Uterus (tissue), 4 donors: ENCODE data around the gene BANF2. TPM values are rescaled to one million over a fixed set of nuclear protein-coding genes. Genes with fewer than 3 reads are reported as not detected.

ENCODE experiments used
- DNase-seq, 2 donors: peaks; one replicate each; pipeline ENCODE4 v3.0.0-alpha.2; 2019 to 2020
- H3K27ac ChIP-seq, 2 donors: fragments of 200-600 bp; sonication (generic); 1 replicate in 1 of 2; 2 replicates in 1 of 2; pipeline ENCODE4 v1.5.1; 2016 to 2018
- H3K27me3 ChIP-seq, 2 donors: fragments of 200-600 bp; sonication (generic); one replicate each; pipeline ENCODE4 v1.5.1; 2018 to 2019; ENCODE audit warnings: control low read depth in 1 of 2
- H3K36me3 ChIP-seq, 2 donors: fragments of 200-600 bp; sonication (generic); one replicate each; pipeline ENCODE4 v1.5.1; 2019; ENCODE audit warnings: control low read depth in 1 of 2
- H3K4me1 ChIP-seq, 2 donors: fragments of 200-600 bp; sonication (generic); one replicate each; pipeline ENCODE4 v1.5.1; 2018 to 2019; ENCODE audit warnings: control low read depth in 1 of 2
- H3K4me3 ChIP-seq, 2 donors: fragments of 200-600 bp; sonication (generic); 1 replicate in 1 of 2; 2 replicates in 1 of 2; pipeline ENCODE4 v1.5.1; 2018 to 2019; ENCODE audit warnings: mild to moderate bottlenecking in 1 of 2
- H3K9me3 ChIP-seq, 2 donors: fragments of 200-600 bp; sonication (generic); one replicate each; pipeline ENCODE4 v1.5.1; 2019; ENCODE audit warnings: control low read depth in 1 of 2
- POLR2A ChIP-seq, 2 donors: fragments of 450-650 bp; IDR thresholded peaks; one replicate each; pipeline ENCODE4 v1.6.1; 2016; ENCODE audit warnings: antibody characterized with exemption in 2 of 2, mild to moderate bottlenecking in 1 of 2, moderate library complexity in 1 of 2
- intact Hi-C: fragments of 100-400 bp; cut with DNase I; formaldehyde crosslinking; loops from one replicate; pipeline ENCODE4 v1.15.1; 2023; ENCODE audit warnings: low total_unique reads
- total RNA-seq, 4 donors: library from RNA; depleted of rRNA in 3 of 4; stranded (reverse); fragments of >200 nt in 3 of 4; gene quantifications; one replicate each; pipeline versions ENCODE4 v1.1.0 to v1.2.4, GENCODE V29; 2014 to 2023
- TF ChIP-seq, protein P1 (sequence below), 4 experiments: fragments of 200-600 bp in 2 of 4; fragments of 450-650 bp in 2 of 4; sonication (generic) in 2 of 4; IDR thresholded peaks; one replicate each; pipeline ENCODE4 v1.5.1; 2016 to 2019; ENCODE audit warnings: antibody characterized with exemption in 4 of 4, mild to moderate bottlenecking in 2 of 4, moderate library complexity in 1 of 4
- donor health status: DM: yes; HTN: yes; CAD: no.

The BANF2 gene
- total RNA-seq, 4 donors from 2014 or later, result not detected

DNA sequence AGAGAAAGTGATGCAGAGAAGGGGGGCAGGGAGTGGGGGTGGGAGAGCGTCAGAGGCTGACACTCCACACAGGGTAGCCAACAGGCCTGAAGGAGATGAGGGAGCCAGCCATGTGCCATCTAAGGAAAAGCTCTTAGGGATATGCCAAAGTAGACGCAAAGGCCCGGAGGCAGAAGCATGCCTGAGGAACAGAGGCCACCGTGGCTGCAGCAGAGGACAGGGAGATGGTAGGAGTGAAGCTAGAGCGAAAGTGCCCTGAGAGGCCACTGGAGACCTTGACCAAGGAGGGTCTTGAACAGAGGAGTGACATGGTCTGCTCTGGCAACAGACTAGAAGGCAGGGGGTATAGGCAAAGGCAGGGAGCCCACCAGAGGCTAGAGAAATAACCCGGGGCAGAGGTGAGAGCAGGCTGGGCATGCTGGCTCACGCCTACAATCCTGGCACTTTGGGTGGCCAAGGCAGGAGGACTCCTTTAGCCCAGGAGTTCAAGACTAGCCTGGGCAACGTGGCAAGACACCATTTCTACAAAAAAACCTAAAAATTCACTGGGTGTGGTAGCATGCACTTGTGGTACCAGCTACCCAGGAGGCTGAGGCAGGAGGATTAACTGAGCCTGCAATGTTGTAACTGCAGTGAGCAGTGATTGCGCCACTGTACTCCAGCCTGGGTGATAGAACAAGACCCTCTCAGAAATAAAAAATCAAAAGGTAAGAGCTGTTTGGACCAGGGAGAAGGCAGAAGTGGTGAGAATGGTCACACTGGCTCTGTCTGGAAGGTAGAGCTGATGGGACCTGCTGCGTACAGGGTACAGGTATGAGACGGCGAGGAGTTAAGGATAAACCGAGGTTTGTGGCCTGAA lies 24.0 kb upstream of the BANF2 start:
- H3K9me3 ChIP-seq, result no peaks in the 10 kb centered on the region
- H3K27ac ChIP-seq, result no peak overlapping the region
- intact Hi-C loops, result no loop called here
- H3K36me3 ChIP-seq, result no peaks in the 10 kb centered on the region
- TF ChIP-seq, protein P1, sequence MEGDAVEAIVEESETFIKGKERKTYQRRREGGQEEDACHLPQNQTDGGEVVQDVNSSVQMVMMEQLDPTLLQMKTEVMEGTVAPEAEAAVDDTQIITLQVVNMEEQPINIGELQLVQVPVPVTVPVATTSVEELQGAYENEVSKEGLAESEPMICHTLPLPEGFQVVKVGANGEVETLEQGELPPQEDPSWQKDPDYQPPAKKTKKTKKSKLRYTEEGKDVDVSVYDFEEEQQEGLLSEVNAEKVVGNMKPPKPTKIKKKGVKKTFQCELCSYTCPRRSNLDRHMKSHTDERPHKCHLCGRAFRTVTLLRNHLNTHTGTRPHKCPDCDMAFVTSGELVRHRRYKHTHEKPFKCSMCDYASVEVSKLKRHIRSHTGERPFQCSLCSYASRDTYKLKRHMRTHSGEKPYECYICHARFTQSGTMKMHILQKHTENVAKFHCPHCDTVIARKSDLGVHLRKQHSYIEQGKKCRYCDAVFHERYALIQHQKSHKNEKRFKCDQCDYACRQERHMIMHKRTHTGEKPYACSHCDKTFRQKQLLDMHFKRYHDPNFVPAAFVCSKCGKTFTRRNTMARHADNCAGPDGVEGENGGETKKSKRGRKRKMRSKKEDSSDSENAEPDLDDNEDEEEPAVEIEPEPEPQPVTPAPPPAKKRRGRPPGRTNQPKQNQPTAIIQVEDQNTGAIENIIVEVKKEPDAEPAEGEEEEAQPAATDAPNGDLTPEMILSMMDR (IDR thresholded peaks at IDR 0.05), result no peak
- no peak for TF ChIP-seq POLR2A (IDR thresholded peaks at IDR 0.05)
- no peak overlapping the region for H3K4me3 ChIP-seq
- no peak for DNase-seq
- peaks cover 0 to 18% of the 10 kb centered on the region in 2 donors for H3K4me1 ChIP-seq
- H3K27me3 ChIP-seq, result no peaks in the 10 kb centered on the region

DNA sequence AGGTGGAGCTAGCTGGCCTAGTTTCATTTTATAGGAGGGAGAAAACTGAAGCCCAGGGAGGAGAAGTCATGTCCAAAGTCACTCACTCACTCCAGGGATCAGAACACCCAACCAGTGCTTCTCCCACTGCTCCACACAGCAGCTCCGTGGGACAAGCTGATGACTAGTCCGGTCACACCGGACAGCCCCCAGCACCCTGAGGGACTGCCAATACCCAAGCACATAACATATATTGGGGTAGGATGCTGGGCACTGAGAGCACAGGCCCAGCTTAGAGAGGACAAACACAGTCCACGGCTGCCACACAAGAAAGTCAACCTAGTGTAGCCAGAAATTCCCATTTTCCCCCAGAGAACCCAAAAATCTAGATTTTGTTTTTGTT lies 23.4 kb upstream of the BANF2 start:
- intact Hi-C loops, result no loop called here
- Histone ChIP-seq H3K36me3 (no peaks in the 10 kb centered on the region), H3K27me3 (no peaks in the 10 kb centered on the region), H3K4me1 (peaks cover 0 to 18% of the 10 kb centered on the region in 2 donors), H3K27ac (no peak overlapping the region), H3K4me3 (no peak overlapping the region), H3K9me3 (no peaks in the 10 kb centered on the region)
- DNase-seq, result no peak
- TF ChIP-seq, protein P1 (IDR thresholded peaks at IDR 0.05), result no peak
- no peak for TF ChIP-seq POLR2A (IDR thresholded peaks at IDR 0.05)

DNA sequence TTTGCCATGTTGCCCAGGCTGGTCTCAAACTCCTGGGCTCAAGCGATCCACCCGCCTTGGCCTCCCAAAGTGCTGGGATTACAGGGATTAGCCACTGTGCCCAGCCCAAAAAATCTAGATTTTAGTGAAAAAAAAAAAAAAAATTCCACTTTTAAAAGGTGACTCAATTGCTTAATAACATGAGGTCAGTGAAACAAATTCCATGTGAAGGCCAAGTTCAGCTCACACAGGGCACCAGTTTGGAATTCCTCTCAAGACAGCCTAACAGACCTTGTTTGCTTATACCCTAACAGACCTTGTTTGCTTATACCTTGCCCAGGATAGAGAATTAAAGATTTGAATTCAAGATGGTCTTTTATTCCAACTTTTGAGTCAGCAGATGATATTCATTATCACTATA lies 22.8 kb upstream of the BANF2 start:
- Histone ChIP-seq H3K4me1 (peaks cover 0 to 18% of the 10 kb centered on the region in 2 donors), H3K9me3 (no peaks in the 10 kb centered on the region), H3K4me3 (no peak overlapping the region), H3K36me3 (no peaks in the 10 kb centered on the region), H3K27me3 (no peaks in the 10 kb centered on the region), H3K27ac (no peak overlapping the region)
- no peak for DNase-seq
- TF ChIP-seq, protein P1 (IDR thresholded peaks at IDR 0.05), result no peak
- TF ChIP-seq POLR2A (IDR thresholded peaks at IDR 0.05), result no peak
- intact Hi-C loops, result no loop called here

DNA sequence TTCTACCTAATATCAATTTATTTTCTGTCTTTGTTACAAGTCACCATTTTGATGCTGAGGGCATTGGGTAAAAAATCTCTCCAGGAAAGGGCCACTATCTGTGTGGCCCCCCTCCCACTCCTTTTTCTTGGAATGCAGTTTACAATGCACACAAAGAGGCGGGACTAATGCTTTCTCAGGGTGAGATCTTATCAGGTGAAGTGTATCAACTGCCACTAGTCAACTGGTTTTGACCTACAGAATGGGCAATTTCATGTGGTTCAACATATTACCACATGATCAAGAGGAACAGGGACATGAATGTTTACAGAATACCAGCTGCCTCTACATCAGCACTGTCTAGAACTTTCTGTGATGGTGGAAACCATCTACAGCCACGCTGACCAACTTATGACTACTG lies 21.5 kb upstream of the BANF2 start:
- H3K27me3 ChIP-seq, result no peaks in the 10 kb centered on the region
- H3K27ac ChIP-seq, result no peak overlapping the region
- H3K9me3 ChIP-seq, result no peaks in the 10 kb centered on the region
- H3K4me3 ChIP-seq, result no peak overlapping the region
- intact Hi-C loops, result no loop called here
- no peaks in the 10 kb centered on the region for H3K36me3 ChIP-seq
- no peak for TF ChIP-seq POLR2A (IDR thresholded peaks at IDR 0.05)
- TF ChIP-seq, protein P1 (IDR thresholded peaks at IDR 0.05), result no peak
- H3K4me1 ChIP-seq, result peaks cover 0 to 18% of the 10 kb centered on the region in 2 donors
- DNase-seq, result no peak

DNA sequence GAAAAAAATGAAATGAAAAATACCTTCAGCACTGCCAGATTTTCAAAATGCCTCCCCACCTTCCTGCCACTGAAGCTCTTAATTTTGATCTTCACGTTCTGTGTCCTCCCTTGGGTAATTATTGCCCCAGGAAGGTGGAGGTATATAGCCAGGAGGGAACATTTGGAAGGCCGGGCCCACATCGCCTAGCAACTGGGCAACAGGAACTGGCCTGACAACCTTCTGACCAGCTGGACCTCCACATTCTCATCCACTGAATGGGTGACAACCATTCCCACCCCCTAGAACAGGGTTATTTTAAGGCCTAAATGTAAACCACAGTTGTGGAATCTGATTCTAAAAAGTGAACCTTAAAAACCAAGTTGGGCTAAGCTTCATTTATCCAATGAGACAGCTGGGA lies 20.9 kb upstream of the BANF2 start:
- Histone ChIP-seq H3K27ac (peak overlapping the region in 1 of 2 donors; percentile 94), H3K4me1 (peaks cover 0 to 18% of the 10 kb centered on the region in 2 donors), H3K36me3 (no peaks in the 10 kb centered on the region), H3K9me3 (no peaks in the 10 kb centered on the region), H3K4me3 (no peak overlapping the region), H3K27me3 (no peaks in the 10 kb centered on the region)
- TF ChIP-seq POLR2A (IDR thresholded peaks at IDR 0.05), result no peak
- TF ChIP-seq, protein P1 (IDR thresholded peaks at IDR 0.05), result no peak
- DNase-seq, result no peak
- intact Hi-C loops, result no loop called here
